ENCODE results near the gene FILIP1.

FILIP1 gene

GRCh38 chr6:75334266-75335040 lies 159.1 kb downstream of the FILIP1 start:
- DNase-seq (ENCODE audit: low read depth), result no peak

- no peak for DNase-seq (ENCODE audit: low read depth)
These were observed 159.9 kb downstream of the FILIP1 start for GRCh38 chr6:75333676-75334200.

- no peak for DNase-seq (ENCODE audit: low read depth)
These were observed 162.4 kb downstream of the FILIP1 start for GRCh38 chr6:75331151-75331550.

GRCh38 chr6:75329703-75330102 lies 163.9 kb downstream of the FILIP1 start:
- DNase-seq (ENCODE audit: low read depth), result no peak

GRCh38 chr6:75327807-75328206 lies 165.8 kb downstream of the FILIP1 start:
- DNase-seq (ENCODE audit: low read depth), result no peak

DNA sequence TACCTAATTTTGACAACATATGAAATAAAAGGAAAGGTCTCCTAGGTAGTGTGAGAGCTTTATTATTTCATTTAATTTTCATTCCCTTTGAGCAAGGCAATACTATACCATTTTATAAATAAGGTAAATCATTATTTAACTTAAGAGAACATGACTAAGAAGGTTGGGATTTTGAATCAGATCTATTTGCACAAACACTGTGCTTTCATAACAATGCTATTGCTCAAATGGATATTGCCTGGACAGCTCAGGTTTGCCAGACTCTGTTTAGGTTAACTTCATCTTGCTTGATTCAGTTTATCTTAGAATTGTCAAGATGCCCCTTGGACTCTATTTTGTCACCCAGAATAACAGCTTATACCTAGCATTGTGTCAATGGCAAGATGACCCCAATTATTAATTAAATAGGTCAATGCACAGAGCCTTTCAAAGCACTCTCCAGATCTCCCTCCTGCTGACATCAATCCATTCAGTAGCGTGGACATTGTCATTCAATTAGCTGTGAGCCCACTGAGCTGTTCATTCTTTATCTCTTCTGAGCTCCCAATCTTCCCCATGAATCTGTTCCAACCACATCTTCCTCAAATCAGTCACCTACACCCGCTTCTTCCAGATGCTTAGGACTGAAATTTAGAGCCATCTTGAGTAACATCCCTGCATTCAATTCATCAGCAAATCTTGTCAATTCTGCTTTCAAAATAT lies 166.9 kb downstream of the FILIP1 start:
- DNase-seq (ENCODE audit: low read depth), result no peak

- no peak for DNase-seq (ENCODE audit: low read depth)
These were observed 174.7 kb downstream of the FILIP1 start for GRCh38 chr6:75318900-75319299.

DNA sequence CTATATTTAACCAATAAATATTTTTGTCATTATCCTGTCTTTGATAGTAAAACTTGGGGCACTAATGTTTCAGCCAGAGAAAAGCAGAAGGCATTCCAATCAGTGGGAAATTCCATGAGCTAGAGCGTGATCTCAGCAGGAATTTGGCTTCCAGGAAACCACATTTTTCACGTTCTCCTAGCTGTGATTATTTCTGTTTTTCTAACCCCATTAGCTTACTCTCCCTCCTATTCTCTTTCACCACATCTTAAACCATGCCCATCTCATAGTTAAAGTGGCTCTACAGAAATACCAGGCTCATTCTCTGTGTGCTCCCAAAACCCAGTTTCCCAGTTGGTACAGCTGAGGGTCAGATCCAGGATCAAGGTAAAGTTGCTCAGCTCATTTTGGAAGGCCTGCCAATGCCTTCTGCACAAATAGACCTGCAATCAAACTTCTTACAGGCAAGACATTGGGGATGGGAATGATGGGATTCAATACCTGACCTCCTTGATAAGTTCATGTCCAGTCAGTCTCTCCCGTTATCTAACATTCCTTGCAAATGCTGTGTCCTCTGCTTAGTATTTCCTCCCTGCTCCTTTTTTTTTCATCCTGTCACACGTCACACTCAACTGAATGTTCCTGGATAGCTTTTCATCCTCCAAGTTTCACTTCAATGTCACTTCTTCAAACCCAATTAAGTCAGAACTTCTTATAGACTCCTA lies 175.9 kb downstream of the FILIP1 start:
- DNase-seq (ENCODE audit: low read depth), result no peak

GRCh38 chr6:75315978-75316377 lies 177.6 kb downstream of the FILIP1 start:
- DNase-seq (ENCODE audit: low read depth), result no peak

- no peak for DNase-seq (ENCODE audit: low read depth)
These were observed 185.2 kb downstream of the FILIP1 start for GRCh38 chr6:75308250-75308988.

- no peak for DNase-seq (ENCODE audit: low read depth)
These were observed 186.1 kb downstream of the FILIP1 start for GRCh38 chr6:75307364-75308004.

- no peak for DNase-seq (ENCODE audit: low read depth)
These were observed 187.5 kb downstream of the FILIP1 start for GRCh38 chr6:75306064-75306463.

DNA sequence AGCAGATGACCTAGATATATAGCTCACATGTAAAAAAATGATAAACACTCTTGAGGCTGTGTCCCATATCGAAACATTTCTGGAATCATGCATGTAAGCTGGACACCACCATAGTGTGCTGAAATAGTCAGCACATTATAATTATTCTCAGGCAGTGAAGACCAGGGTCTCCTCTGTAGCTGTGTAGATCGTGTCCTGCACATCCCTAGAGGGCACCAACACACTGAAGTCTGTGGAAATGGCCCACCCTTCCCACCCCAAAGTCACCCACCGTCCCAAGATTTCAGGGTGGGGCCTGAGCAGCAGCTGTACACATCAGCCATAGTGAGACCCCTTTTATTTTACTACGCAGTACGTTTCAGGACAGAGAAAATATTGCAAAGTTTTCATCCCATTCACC lies 188.0 kb downstream of the FILIP1 start:
- no peak for DNase-seq (ENCODE audit: low read depth)

DNA sequence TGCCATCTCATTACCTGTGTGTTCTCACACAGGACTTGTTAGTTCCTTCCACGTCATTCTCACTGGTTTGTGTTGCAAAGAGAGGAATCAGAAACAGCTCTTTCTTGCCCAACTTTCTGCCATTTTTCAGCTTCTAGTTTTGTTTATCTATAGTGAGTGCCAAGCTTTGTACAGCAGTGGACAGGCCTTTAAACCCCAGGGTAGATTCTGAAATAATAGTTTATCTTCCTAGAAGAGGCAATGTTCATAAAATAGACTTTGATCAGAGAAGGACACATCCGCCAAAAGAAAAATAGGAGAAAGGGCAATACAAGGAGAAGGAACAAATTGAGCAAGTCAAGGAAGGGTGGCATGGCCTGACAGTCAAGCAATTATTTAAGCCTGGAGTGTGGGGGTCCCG lies 191.3 kb downstream of the FILIP1 start:
- DNase-seq (ENCODE audit: low read depth), result no peak

DNA sequence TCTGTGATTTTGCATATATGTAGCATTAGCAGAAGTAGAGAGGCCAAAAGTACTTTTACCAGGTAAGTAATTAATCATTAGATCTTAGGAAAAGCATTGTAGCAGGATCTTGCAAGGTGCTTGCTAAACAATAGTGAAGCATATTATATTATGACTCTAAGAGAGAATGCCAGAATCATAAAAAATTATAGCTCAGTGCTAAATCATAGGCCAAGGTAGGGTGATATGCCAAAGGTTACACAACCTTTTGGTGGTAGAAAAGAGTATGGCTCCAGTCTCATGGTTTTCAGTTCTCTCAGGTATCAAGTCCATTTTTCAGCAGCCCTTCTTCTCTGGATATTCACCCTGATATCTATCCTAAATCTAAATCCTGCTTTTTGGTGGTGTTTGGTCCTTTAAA lies 192.1 kb downstream of the FILIP1 start:
- no peak for DNase-seq (ENCODE audit: low read depth)

- DNase-seq (ENCODE audit: low read depth), result no peak
These were observed 192.5 kb downstream of the FILIP1 start for GRCh38 chr6:75301088-75301487.

DNA sequence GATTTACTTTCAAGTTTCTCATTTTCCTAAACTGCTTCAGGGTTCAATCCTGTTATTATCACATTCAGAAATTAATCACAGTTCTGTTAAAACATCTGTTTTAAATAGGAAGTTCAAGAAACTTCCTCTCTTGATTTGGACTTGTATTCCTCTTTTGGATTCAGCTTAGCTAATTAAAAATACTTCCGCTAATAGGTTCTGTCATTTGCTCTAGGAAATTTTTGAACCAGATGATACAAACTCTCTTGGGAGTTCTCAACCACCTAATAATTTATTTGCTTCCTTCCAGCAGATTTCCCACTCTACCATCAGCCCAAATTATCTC lies 193.1 kb downstream of the FILIP1 start:
- DNase-seq (ENCODE audit: low read depth), result no peak

DNA sequence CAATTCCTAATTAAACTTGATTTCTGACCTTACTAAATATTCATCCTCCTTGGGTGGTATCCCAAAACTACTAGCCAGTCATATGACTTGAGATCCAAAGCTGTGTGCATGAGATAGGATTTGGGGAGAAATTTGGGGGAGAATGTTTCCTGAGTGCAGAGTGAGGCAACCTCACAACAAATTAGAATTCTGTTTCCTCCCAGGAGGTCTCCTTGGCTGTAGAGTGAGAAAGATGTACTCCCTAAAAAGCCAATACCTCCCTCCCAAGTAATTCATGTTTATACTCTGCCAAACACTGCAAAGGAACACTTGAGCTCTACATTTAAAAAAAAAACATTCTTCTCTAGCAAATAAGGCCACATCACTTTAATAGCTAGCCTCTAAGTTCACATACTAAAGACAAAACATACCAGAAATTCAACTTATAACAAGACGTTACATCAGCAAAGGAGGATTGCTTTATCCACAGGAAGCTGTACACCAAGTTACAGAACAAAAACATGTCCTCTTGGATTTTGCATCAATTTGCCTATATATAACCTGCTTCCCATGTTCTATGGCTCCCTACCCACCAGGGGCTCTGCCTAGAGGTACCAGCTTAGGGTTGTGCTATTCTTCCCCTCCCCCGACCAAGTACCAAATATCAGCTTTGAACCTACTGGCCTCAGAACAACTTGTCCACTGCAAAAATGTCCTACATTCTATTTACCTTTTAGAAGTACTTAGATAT lies 193.6 kb downstream of the FILIP1 start:
- no peak for DNase-seq (ENCODE audit: low read depth)

DNA sequence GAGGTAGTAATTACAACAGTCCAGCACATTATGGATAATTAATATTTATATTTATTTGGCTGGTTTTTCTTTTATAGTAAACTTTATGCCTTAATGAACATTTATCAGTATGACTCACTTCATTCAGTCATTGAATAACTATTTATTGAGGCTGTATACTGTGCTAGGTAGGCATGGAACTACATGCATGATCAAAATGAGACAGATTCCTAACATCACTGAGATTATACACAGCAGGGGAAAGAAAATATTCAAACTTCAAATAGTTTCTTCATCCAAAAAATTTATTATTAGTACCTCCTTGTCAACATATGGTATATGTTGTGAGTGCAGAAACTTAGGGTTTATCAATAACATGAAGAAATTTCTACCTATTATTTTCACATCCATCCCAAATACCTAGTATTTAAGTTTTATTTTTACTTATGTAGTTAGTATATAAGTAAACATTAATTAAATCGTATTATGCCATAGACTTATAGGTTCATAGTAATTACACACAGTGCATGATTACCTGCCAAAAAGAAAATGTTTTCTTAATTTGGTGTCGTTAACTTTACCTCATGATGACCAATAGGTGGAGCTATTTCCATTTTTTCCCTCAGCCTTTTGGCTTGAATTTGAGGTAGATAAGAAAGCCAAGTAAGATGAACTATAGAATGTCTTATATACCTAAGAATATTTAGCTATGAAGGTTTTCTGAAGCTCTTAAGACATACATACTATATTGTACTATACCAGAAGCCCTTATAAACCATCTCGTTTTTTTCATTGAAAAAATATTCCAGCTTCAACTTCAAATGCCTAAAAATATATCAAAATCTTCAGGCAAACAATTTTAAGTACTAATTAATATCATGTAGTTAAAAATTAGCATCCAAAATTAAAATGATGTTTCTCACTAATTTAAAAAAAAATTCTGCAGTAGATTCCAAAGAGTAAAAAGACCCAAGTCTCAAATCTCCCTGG lies 196.5 kb downstream of the FILIP1 start:
- no peak for DNase-seq (ENCODE audit: low read depth)

- DNase-seq (ENCODE audit: low read depth), result no peak
These were observed 201.0 kb downstream of the FILIP1 start for GRCh38 chr6:75292555-75292954.
